Spleen (tissue), 7 donors: ENCODE measurements around the gene ITPK1.

Source experiments
- POLR2AphosphoS5 ChIP-seq, 3 donors: sonication (generic); formaldehyde crosslinking; IDR thresholded peaks; one replicate each; pipeline ENCODE4 v1.5.1; 2017; ENCODE audit warnings: antibody characterized with exemption in 3 of 3
- TF ChIP-seq, protein P1 (sequence below), 11 experiments: fragments of 200-600 bp in 7 of 11; fragments of 450-650 bp in 4 of 11; sonication (generic) in 4 of 11; IDR thresholded peaks in 8 of 11; conservative IDR thresholded peaks in 3 of 11; 1 replicate in 7 of 11; 2 replicates in 4 of 11; pipeline versions ENCODE4 v1.4.0 to v1.8.0; 2016 to 2021; ENCODE audit warnings: antibody characterized with exemption in 11 of 11, inconsistent platforms in 4 of 11, mild to moderate bottlenecking in 1 of 11
- donor health status: DM: no; HTN: no; CAD: no; lungs with moderate emphysema.
- donor health status: DM: no; HTN: no; CAD: no.
- donor health status: DM: no; HTN: no; CAD: no.

DNA sequence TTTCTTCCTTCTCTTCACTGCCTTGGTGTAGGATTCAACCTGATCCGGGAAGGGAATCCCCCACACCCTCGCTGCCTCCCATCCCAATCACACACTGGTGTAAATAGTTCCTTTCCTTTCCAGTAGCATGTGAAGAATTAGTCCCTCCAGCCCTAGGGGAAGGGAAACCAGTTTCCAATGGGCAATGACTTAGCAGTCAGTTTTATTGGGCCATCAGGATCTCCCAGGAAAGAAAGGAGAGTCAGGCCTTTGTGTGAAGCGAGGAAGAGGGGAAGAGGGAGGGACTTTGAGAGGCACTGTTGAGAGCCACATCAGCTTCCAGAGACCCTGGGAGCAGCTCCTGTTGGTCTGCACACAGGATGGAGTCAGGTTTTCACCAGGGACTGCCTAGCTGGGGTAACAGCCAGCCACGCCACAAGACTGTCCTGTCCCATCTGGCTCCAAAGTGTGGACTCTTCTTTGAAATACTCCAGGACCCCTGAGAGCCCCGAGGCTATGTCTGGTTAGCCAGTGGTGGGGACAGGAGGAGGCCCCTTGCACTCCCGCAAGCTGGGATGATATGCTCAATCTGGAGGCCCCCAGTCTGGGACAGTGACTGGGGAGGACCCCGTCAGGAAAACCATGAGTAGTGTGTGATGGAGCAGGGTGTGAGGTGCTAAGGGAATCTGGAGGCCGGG lies 41.1 kb upstream of the ITPK1 start:
- TF ChIP-seq POLR2AphosphoS5 (IDR thresholded peaks at IDR 0.05) = no peak
- TF ChIP-seq, protein P1, sequence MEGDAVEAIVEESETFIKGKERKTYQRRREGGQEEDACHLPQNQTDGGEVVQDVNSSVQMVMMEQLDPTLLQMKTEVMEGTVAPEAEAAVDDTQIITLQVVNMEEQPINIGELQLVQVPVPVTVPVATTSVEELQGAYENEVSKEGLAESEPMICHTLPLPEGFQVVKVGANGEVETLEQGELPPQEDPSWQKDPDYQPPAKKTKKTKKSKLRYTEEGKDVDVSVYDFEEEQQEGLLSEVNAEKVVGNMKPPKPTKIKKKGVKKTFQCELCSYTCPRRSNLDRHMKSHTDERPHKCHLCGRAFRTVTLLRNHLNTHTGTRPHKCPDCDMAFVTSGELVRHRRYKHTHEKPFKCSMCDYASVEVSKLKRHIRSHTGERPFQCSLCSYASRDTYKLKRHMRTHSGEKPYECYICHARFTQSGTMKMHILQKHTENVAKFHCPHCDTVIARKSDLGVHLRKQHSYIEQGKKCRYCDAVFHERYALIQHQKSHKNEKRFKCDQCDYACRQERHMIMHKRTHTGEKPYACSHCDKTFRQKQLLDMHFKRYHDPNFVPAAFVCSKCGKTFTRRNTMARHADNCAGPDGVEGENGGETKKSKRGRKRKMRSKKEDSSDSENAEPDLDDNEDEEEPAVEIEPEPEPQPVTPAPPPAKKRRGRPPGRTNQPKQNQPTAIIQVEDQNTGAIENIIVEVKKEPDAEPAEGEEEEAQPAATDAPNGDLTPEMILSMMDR (IDR thresholded peaks at IDR 0.05 in 8 of 11, conservative IDR thresholded peaks at IDR 0.05 in 3 of 11) = no peak
